CD14-positive monocyte (primary cell): ENCODE results near the gene HNRNPM. TPM values are rescaled to one million over a fixed set of nuclear protein-coding genes. Genes with fewer than 3 reads are reported as not detected.

Experiments
- DNase-seq, 3 donors: peaks; one replicate each; pipeline ENCODE4 v3.0.0-alpha.2; 2011 to 2022
- H2AFZ ChIP-seq: 2 replicates; pipeline ENCODE4 v1.6.0; 2012; ENCODE audit warnings: mild to moderate bottlenecking, low read depth, low read length, inconsistent platforms; ENCODE audit not compliant: insufficient read depth, poor library complexity, severe bottlenecking
- H3K27ac ChIP-seq, 2 donors: 1 replicate in 1 of 2; 2 replicates in 1 of 2; pipeline ENCODE4 v1.5.1; 2012 to 2013; ENCODE audit warnings: low read length in 2 of 2, control low read depth in 1 of 2, inconsistent platforms in 1 of 2, low read depth in 1 of 2, mild to moderate bottlenecking in 1 of 2
- H3K27me3 ChIP-seq, 2 donors: one replicate each; pipeline versions ENCODE4 v1.6.0 to v1.6.1; 2011 to 2013; ENCODE audit warnings: low read length in 2 of 2; ENCODE audit not compliant: control insufficient read depth in 2 of 2, insufficient read depth in 2 of 2
- H3K36me3 ChIP-seq, 2 donors: replicated peaks in 1 of 2; 1 replicate in 1 of 2; 2 replicates in 1 of 2; pipeline versions ENCODE4 v1.5.1 to v1.6.1; 2012 to 2013; ENCODE audit warnings: low read length in 2 of 2, control low read depth in 1 of 2, inconsistent platforms in 1 of 2, mild to moderate bottlenecking in 1 of 2; ENCODE audit not compliant: insufficient read depth in 2 of 2, control insufficient read depth in 1 of 2
- H3K4me1 ChIP-seq, 2 donors: 1 replicate in 1 of 2; 2 replicates in 1 of 2; pipeline versions ENCODE4 v1.5.1 to v1.6.1; 2012 to 2013; ENCODE audit warnings: low read length in 2 of 2, control low read depth in 1 of 2, inconsistent platforms in 1 of 2, mild to moderate bottlenecking in 1 of 2, moderate library complexity in 1 of 2; ENCODE audit not compliant: insufficient read depth in 2 of 2, control insufficient read depth in 1 of 2
- H3K4me2 ChIP-seq: replicated peaks from 2 replicates; pipeline ENCODE3; 2012; ENCODE audit warnings: low read length, moderate library complexity, mild to moderate bottlenecking; ENCODE audit not compliant: poor library complexity, severe bottlenecking; ENCODE audit errors: extremely low read depth
- H3K4me3 ChIP-seq, 3 experiments: fragments of 200-600 bp in 1 of 3; sonication (generic) in 1 of 3; replicated peaks in 1 of 3; 1 replicate in 2 of 3; 2 replicates in 1 of 3; pipeline ENCODE4 v1.5.1; 2011 to 2013; ENCODE audit warnings: low read length in 3 of 3, mild to moderate bottlenecking in 3 of 3, control low read depth in 2 of 3, low read depth in 2 of 3, inconsistent platforms in 1 of 3, moderate library complexity in 1 of 3
- H3K79me2 ChIP-seq: 2 replicates; pipeline ENCODE4 v1.6.0; 2012; ENCODE audit warnings: mild to moderate bottlenecking, control low read depth, inconsistent platforms, low read length, moderate library complexity; ENCODE audit not compliant: insufficient read depth
- H3K9ac ChIP-seq: 2 replicates; pipeline ENCODE4 v1.6.0; 2017; ENCODE audit warnings: low read length, mild to moderate bottlenecking; ENCODE audit not compliant: insufficient read depth, poor library complexity, severe bottlenecking
- H3K9me3 ChIP-seq, 2 donors: replicated peaks in 1 of 2; 1 replicate in 1 of 2; 2 replicates in 1 of 2; pipeline versions ENCODE4 v1.5.1 to v1.6.1; 2012 to 2013; ENCODE audit warnings: low read length in 2 of 2, control low read depth in 1 of 2; ENCODE audit not compliant: control insufficient read depth in 1 of 2, insufficient read depth in 1 of 2
- H4K20me1 ChIP-seq: 2 replicates; pipeline ENCODE4 v1.6.0; 2012; ENCODE audit warnings: mild to moderate bottlenecking, low read length, control low read depth, moderate library complexity; ENCODE audit not compliant: insufficient read depth
- H3K27ac Mint-ChIP-seq, 7 donors: one replicate each; pipeline ENCODE4 v1.8.0; 2020; ENCODE audit warnings: mild to moderate bottlenecking in 7 of 7, mixed read lengths in 7 of 7, moderate library complexity in 6 of 7, inconsistent platforms in 2 of 7
- H3K27me3 Mint-ChIP-seq, 3 donors: one replicate each; pipeline ENCODE4 v1.8.0; 2021 to 2022; ENCODE audit warnings: low read depth in 3 of 3, mild to moderate bottlenecking in 3 of 3, mixed read lengths in 3 of 3, moderate library complexity in 3 of 3, inconsistent platforms in 1 of 3
- H3K36me3 Mint-ChIP-seq, 2 donors: one replicate each; pipeline ENCODE4 v1.8.0; 2020; ENCODE audit warnings: mixed read lengths in 2 of 2, inconsistent platforms in 1 of 2, mild to moderate bottlenecking in 1 of 2
- H3K4me1 Mint-ChIP-seq: one replicate; pipeline ENCODE4 v1.8.0; 2020; ENCODE audit warnings: mild to moderate bottlenecking, mixed read lengths
- H3K4me3 Mint-ChIP-seq, 2 donors: one replicate each; pipeline ENCODE4 v1.8.0; 2020; ENCODE audit warnings: mild to moderate bottlenecking in 2 of 2, mixed read lengths in 2 of 2, moderate library complexity in 1 of 2
- H3K9me3 Mint-ChIP-seq, 7 donors: one replicate each; pipeline ENCODE4 v1.8.0; 2020 to 2022; ENCODE audit warnings: mixed read lengths in 7 of 7, mild to moderate bottlenecking in 6 of 7, moderate library complexity in 6 of 7, inconsistent platforms in 2 of 7
- CTCF ChIP-seq: fragments of 200-600 bp; IDR thresholded peaks from one replicate; pipeline ENCODE4 v1.8.0; 2022; ENCODE audit warnings: antibody characterized with exemption, mild to moderate bottlenecking
- WGBS: methylation state at CpG from one replicate; pipeline ENCODE4 v1.1.5; 2013; ENCODE audit warnings: missing lambda C conversion rate; ENCODE audit not compliant: insufficient coverage; 5-methylcytosine and 5-hydroxymethylcytosine counted together
- intact Hi-C, 2 donors: fragments of 100-400 bp; cut with micrococcal nuclease; formaldehyde crosslinking; loops; one replicate each; pipeline versions ENCODE4 v1.15.0 to v1.15.1; 2023
- polyA plus RNA-seq, 3 donors: library from polyadenylated mRNA; depleted of rRNA in 1 of 3; unstranded in 2 of 3; stranded (reverse) in 1 of 3; fragments of 300-500 nt in 2 of 3; fragments of >200 nt in 1 of 3; fragmentation: Illumina TruSeq in 2 of 3; gene quantifications; 1 replicate in 2 of 3; 2 replicates in 1 of 3; pipeline ENCODE4 v1.2.3, GENCODE V29; 2012 to 2021

Gene HNRNPM
- polyA plus RNA-seq, 3 donors, result 77.0 to 121 (median 116) TPM

GRCh38 chr19:8398311-8398771 lies 46.4 kb upstream of the HNRNPM start:
- Mint-ChIP-seq H3K4me3 (no peak overlapping the region), H3K4me1 (peaks cover 2% of the 10 kb centered on the region), H3K27ac (peak overlapping the region in 1 of 7 donors; percentile 3), H3K27me3 (peaks cover 0 to 1% (median 0%) of the 10 kb centered on the region in 3 donors), H3K36me3 (peaks cover 44 to 76% of the 10 kb centered on the region in 2 donors), H3K9me3 (no peaks in the 10 kb centered on the region)
- Histone ChIP-seq H3K79me2 (peaks cover 61% of the 10 kb centered on the region), H3K27ac (no peak overlapping the region), H3K9me3 (no peaks in the 10 kb centered on the region), H3K9ac (no peak overlapping the region), H3K4me2 (no peak overlapping the region), H3K4me3 (no peak overlapping the region), H3K4me1 (no peaks in the 10 kb centered on the region), H2AFZ (no peak overlapping the region), H3K27me3 (no peaks in the 10 kb centered on the region), H3K36me3 (peaks cover 24 to 42% of the 10 kb centered on the region in 2 donors), H4K20me1 (peaks cover 70% of the 10 kb centered on the region)
- 90% methylated on average over 5 of the region's 9 CpGs for WGBS
- intact Hi-C loops, result loop anchor here in 1 of 2 donors (5.0 kb wide), 1 partner anchor 41 kb away; no protein-coding TSS in a partner anchor
- no peak for TF ChIP-seq CTCF
- DNase-seq, result no peak

- no peak for TF ChIP-seq CTCF
- intact Hi-C loops, result loop anchor here in 1 of 2 donors (5.0 kb wide), 1 partner anchor 42 kb away; no protein-coding TSS in a partner anchor
Observed at GRCh38 chr19:8399681-8400188, 45.0 kb upstream of the HNRNPM start.

More at GRCh38 chr19:8399681-8400188, 45.0 kb upstream of the HNRNPM start:
- DNase-seq, result no peak
- no peaks in the 10 kb centered on the region for H3K4me1 ChIP-seq
- no peak overlapping the region for H2AFZ ChIP-seq
- H3K27me3 ChIP-seq, result no peaks in the 10 kb centered on the region
- Mint-ChIP-seq H3K27ac (peak overlapping the region in 2 of 7 donors; percentile 46 to 54), H3K4me1 (peaks cover 2% of the 10 kb centered on the region), H3K4me3 (no peak overlapping the region), H3K9me3 (no peaks in the 10 kb centered on the region), H3K36me3 (peaks cover 51 to 80% of the 10 kb centered on the region in 2 donors), H3K27me3 (peaks cover 0 to 1% (median 0%) of the 10 kb centered on the region in 3 donors)
- no peak overlapping the region for H3K4me3 ChIP-seq
- WGBS, result 98% methylated on average over 29 of the region's 34 CpGs
- peaks cover 47% of the 10 kb centered on the region for H3K79me2 ChIP-seq
- peaks cover 56% of the 10 kb centered on the region for H4K20me1 ChIP-seq
- no peak overlapping the region for H3K9ac ChIP-seq
- no peak overlapping the region for H3K4me2 ChIP-seq
- no peak overlapping the region for H3K27ac ChIP-seq
- H3K9me3 ChIP-seq, result no peaks in the 10 kb centered on the region
- peaks cover 35 to 56% of the 10 kb centered on the region in 2 donors for H3K36me3 ChIP-seq
